Glutamatergic neuron (in vitro differentiated cells): ENCODE results near the gene NFATC2. TPM values are rescaled to one million over a fixed set of nuclear protein-coding genes. Genes with fewer than 3 reads are reported as not detected.

Experiments used
- DNase-seq: peaks from one replicate; pipeline ENCODE4 v3.0.0; 2022
- H3K27ac Mint-ChIP-seq: one replicate; pipeline ENCODE4 v1.8.0; 2020; ENCODE audit warnings: mild to moderate bottlenecking, mixed read lengths, inconsistent platforms; ENCODE audit not compliant: unreplicated experiment
- H3K27me3 Mint-ChIP-seq: one replicate; pipeline ENCODE4 v1.8.0; 2020; ENCODE audit warnings: mild to moderate bottlenecking, moderate library complexity, mixed read lengths, inconsistent platforms; ENCODE audit not compliant: unreplicated experiment
- H3K36me3 Mint-ChIP-seq: one replicate; pipeline ENCODE4 v1.8.0; 2020; ENCODE audit warnings: mild to moderate bottlenecking, mixed read lengths, inconsistent platforms; ENCODE audit not compliant: unreplicated experiment
- H3K4me1 Mint-ChIP-seq: one replicate; pipeline ENCODE4 v1.8.0; 2020; ENCODE audit warnings: mild to moderate bottlenecking, low read depth, mixed read lengths, inconsistent platforms; ENCODE audit not compliant: unreplicated experiment
- H3K4me3 Mint-ChIP-seq: one replicate; pipeline ENCODE4 v1.8.0; 2020; ENCODE audit warnings: mild to moderate bottlenecking, mixed read lengths, inconsistent platforms; ENCODE audit not compliant: unreplicated experiment
- H3K9me3 Mint-ChIP-seq: one replicate; pipeline ENCODE4 v1.8.0; 2020; ENCODE audit warnings: mild to moderate bottlenecking, moderate library complexity, mixed read lengths, inconsistent platforms; ENCODE audit not compliant: unreplicated experiment
- total RNA-seq: library from RNA; stranded (reverse); fragmentation: NEBNext Ultra II Directional; extraction: Animal tissue kit (Norgen Biotek cat#: 25700); gene quantifications from one replicate; pipeline ENCODE4 v1.2.1, GENCODE V29; 2021; ENCODE audit not compliant: unreplicated experiment
- TF ChIP-seq, protein P1 (sequence below): fragments of 200-600 bp; sonication (generic); IDR thresholded peaks from one replicate; pipeline ENCODE4 v1.5.0; 2021; ENCODE audit not compliant: partially characterized antibody, unreplicated experiment

Gene NFATC2
- total RNA-seq, 1 donor from 2014 or later = not detected

GRCh38 chr20:51458751-51459439 is 83.6 kb downstream of the NFATC2 start:
- DNase-seq = no peak
- no peaks in the 10 kb centered on the region for H3K36me3 Mint-ChIP-seq
- H3K27me3 Mint-ChIP-seq = peaks cover 1% of the 10 kb centered on the region
- no peaks in the 10 kb centered on the region for H3K9me3 Mint-ChIP-seq
- H3K4me1 Mint-ChIP-seq = peaks cover 1% of the 10 kb centered on the region
- no peak overlapping the region for H3K27ac Mint-ChIP-seq
- no peak overlapping the region for H3K4me3 Mint-ChIP-seq
- TF ChIP-seq, protein P1, sequence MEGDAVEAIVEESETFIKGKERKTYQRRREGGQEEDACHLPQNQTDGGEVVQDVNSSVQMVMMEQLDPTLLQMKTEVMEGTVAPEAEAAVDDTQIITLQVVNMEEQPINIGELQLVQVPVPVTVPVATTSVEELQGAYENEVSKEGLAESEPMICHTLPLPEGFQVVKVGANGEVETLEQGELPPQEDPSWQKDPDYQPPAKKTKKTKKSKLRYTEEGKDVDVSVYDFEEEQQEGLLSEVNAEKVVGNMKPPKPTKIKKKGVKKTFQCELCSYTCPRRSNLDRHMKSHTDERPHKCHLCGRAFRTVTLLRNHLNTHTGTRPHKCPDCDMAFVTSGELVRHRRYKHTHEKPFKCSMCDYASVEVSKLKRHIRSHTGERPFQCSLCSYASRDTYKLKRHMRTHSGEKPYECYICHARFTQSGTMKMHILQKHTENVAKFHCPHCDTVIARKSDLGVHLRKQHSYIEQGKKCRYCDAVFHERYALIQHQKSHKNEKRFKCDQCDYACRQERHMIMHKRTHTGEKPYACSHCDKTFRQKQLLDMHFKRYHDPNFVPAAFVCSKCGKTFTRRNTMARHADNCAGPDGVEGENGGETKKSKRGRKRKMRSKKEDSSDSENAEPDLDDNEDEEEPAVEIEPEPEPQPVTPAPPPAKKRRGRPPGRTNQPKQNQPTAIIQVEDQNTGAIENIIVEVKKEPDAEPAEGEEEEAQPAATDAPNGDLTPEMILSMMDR = no peak

- no peak for DNase-seq
- H3K27ac Mint-ChIP-seq = no peak overlapping the region
- peaks cover 1% of the 10 kb centered on the region for H3K4me1 Mint-ChIP-seq
- no peak overlapping the region for H3K4me3 Mint-ChIP-seq
- TF ChIP-seq, protein P1 = no peak
- no peaks in the 10 kb centered on the region for H3K36me3 Mint-ChIP-seq
- peaks cover under 1% of the 10 kb centered on the region for H3K27me3 Mint-ChIP-seq
- no peaks in the 10 kb centered on the region for H3K9me3 Mint-ChIP-seq
Observed at GRCh38 chr20:51457533-51457932, 85.0 kb downstream of the NFATC2 start.

DNA sequence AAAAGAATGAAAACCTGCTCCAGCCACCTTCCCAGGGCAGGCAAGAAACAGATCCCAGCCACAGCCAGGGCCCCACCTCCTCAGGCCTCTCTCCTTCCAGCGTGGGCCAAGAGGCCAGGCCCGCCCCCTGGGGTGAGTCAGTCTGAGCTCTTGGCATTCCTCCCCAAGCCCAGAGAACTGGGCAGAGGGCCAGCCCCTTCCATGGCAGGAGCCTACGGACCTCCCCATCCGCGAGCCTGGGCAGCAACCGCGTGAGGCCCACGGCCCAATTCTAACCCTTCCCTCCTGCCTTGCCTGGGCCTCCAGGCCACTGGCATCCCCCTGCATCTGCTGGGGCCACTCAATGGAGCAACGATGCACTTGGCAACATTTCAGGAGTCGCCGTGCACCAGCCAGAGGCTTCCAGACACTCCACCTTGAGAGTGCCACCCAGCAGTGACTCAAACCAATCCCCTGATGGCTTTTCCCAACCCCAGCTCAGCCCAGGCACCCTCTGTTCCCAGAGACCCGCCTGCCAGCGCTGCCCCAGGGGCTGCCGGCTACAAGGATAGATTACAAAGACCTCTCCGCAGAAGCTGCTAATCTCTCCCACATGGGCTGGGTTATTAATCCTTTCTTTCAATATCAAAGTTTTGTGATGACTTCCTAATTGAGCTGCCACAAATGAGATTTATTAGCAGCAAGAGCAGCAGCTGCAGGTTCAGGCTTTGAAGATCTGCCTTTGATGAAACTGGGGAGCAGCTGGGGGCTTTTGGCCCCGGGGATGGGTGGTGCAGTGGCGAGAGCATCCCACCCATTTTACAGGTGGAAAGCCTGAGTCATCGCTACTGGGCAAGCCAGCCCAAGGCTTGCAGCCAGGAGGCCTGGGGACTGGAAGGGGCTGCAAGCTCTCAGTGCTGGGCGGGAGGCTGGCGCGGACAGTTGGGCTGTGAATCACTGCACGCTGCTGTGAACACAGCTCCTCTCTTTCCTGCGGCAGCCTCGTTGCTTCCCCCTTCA is 85.7 kb downstream of the NFATC2 start:
- peaks cover 1% of the 10 kb centered on the region for H3K4me1 Mint-ChIP-seq
- no peak overlapping the region for H3K27ac Mint-ChIP-seq
- peaks cover 2% of the 10 kb centered on the region for H3K9me3 Mint-ChIP-seq

GRCh38 chr20:51454250-51454865 is 88.2 kb downstream of the NFATC2 start:
- Mint-ChIP-seq H3K4me3 (no peak overlapping the region), H3K4me1 (no peaks in the 10 kb centered on the region), H3K27me3 (peaks cover 2% of the 10 kb centered on the region), H3K36me3 (no peaks in the 10 kb centered on the region), H3K9me3 (peaks cover 2% of the 10 kb centered on the region), H3K27ac (no peak overlapping the region)
- no peak for DNase-seq
- TF ChIP-seq, protein P1 = no peak

More for the DNA sequence above, 85.7 kb downstream of the NFATC2 start:
- DNase-seq = no peak
- TF ChIP-seq, protein P1 = no peak
- Mint-ChIP-seq H3K4me3 (no peak overlapping the region), H3K27me3 (peaks cover 2% of the 10 kb centered on the region), H3K36me3 (no peaks in the 10 kb centered on the region)
